ENCODE results near the gene TBC1D16. TPM values are rescaled to one million over a fixed set of nuclear protein-coding genes. Genes with fewer than 3 reads are reported as not detected.

The TBC1D16 gene
- total RNA-seq, 1 donor from 2014 or later: 197 TPM

DNA sequence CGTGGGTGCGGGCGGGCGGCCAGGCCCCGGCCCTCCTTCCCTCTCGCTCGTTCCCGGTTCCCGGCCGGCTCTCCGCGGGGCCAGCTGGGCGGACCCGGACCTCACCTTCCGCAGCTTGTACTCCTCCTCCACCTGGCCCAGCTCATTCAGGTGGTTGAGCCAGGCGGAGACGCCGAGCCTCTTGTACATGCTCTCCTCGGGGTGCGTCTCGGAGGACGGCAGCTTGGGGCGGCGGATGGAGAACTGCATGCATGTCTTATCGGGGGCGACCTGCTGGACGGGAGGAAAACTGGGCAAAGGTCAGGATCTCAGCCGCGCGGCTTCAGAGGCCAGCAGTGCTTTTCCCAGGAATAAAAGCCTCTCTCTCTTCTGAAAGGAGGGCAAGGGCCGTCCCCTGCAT lies 85.4 kb downstream of the TBC1D16 start:
- Mint-ChIP-seq H3K27me3 (ENCODE audit: unreplicated experiment) (peaks cover 11% of the 10 kb centered on the region), H3K36me3 (ENCODE audit: unreplicated experiment) (no peaks in the 10 kb centered on the region), H3K27ac (ENCODE audit: unreplicated experiment) (no peak overlapping the region), H3K4me1 (ENCODE audit: low read depth, unreplicated experiment) (peaks cover 36% of the 10 kb centered on the region), H3K4me3 (ENCODE audit: unreplicated experiment) (peak overlapping the region; percentile 81), H3K9me3 (ENCODE audit: unreplicated experiment) (peaks cover 10% of the 10 kb centered on the region)
- TF ChIP-seq, protein P1, sequence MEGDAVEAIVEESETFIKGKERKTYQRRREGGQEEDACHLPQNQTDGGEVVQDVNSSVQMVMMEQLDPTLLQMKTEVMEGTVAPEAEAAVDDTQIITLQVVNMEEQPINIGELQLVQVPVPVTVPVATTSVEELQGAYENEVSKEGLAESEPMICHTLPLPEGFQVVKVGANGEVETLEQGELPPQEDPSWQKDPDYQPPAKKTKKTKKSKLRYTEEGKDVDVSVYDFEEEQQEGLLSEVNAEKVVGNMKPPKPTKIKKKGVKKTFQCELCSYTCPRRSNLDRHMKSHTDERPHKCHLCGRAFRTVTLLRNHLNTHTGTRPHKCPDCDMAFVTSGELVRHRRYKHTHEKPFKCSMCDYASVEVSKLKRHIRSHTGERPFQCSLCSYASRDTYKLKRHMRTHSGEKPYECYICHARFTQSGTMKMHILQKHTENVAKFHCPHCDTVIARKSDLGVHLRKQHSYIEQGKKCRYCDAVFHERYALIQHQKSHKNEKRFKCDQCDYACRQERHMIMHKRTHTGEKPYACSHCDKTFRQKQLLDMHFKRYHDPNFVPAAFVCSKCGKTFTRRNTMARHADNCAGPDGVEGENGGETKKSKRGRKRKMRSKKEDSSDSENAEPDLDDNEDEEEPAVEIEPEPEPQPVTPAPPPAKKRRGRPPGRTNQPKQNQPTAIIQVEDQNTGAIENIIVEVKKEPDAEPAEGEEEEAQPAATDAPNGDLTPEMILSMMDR (IDR thresholded peaks at IDR 0.05; ENCODE audit: partially characterized antibody, unreplicated experiment): no peak
- DNase-seq: peak; percentile 16

DNA sequence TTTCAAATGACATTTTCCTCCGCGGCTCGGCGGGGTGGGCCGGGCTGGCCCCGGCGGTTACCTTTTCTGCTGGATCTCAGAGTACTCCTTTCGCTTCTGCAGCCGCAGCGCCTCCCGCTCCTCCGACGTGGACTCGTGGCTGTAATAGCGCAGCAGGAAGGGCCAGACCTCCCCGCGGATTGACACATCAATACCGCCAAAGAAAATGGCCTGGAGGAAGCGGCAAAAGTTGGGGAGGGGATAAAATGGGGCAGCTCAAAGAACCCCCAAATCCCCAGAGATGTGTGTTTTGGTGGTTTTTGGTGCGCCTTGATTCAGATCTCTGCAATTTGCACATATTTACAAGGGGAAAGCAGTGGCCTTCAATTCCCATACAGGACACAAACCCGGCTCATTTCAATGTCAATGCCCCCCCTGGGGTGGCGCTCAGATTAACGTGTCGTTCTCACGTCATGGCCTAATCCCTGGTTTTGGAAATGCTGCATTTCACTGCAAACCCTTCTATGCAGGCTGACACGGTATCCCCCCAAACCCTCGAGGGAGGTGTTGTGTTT lies 85.9 kb downstream of the TBC1D16 start:
- peaks cover 11% of the 10 kb centered on the region for H3K27me3 Mint-ChIP-seq (ENCODE audit: unreplicated experiment)
- peaks cover 10% of the 10 kb centered on the region for H3K9me3 Mint-ChIP-seq (ENCODE audit: unreplicated experiment)
- peaks cover 31% of the 10 kb centered on the region for H3K4me1 Mint-ChIP-seq (ENCODE audit: low read depth, unreplicated experiment)
- H3K4me3 Mint-ChIP-seq (ENCODE audit: unreplicated experiment): peak overlapping the region; percentile 19
- peak overlapping the region; percentile 55 for H3K27ac Mint-ChIP-seq (ENCODE audit: unreplicated experiment)
- TF ChIP-seq, protein P1 (IDR thresholded peaks at IDR 0.05; ENCODE audit: partially characterized antibody, unreplicated experiment): no peak
- H3K36me3 Mint-ChIP-seq (ENCODE audit: unreplicated experiment): no peaks in the 10 kb centered on the region
- DNase-seq: peak; percentile 41

DNA sequence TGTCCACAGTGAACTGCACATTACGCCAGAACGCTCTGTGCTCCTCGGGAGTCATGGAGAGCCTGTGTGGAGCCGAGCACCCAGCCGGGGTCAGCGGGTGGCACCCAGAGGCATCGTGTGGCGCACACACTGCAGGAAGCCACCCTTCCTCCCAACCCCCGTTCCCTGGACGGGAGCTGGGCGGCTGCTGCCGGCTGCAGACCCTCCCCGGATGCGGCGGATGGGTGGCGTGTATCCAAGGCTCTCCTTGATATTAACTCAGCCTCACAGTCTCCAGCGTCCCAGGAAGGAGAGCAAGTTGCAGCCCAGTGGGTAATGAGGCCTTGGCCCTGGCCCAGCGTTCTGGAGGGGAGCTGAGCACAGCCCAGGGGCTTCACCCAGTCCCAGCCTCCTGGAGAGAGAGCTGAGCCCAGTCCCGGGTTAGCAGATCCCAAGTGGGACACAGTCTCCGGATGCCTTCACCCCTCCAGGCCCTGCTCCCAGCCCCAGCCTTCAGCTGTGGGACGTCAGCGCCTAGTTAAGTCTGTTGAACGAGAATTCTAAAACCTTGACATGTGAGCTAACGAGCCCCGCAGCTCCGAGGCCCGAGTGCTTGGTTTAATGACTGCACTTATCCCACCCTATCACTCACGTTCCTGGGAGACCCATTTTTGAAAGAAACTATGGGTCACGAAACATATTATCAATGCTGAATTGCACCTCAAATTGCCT lies 86.6 kb downstream of the TBC1D16 start:
- Mint-ChIP-seq H3K4me3 (ENCODE audit: unreplicated experiment) (no peak overlapping the region), H3K27ac (ENCODE audit: unreplicated experiment) (no peak overlapping the region), H3K4me1 (ENCODE audit: low read depth, unreplicated experiment) (peaks cover 32% of the 10 kb centered on the region), H3K27me3 (ENCODE audit: unreplicated experiment) (peaks cover 15% of the 10 kb centered on the region), H3K9me3 (ENCODE audit: unreplicated experiment) (peaks cover 12% of the 10 kb centered on the region), H3K36me3 (ENCODE audit: unreplicated experiment) (no peaks in the 10 kb centered on the region)
- peak; percentile 18 for DNase-seq
- TF ChIP-seq, protein P1 (IDR thresholded peaks at IDR 0.05; ENCODE audit: partially characterized antibody, unreplicated experiment): no peak

DNA sequence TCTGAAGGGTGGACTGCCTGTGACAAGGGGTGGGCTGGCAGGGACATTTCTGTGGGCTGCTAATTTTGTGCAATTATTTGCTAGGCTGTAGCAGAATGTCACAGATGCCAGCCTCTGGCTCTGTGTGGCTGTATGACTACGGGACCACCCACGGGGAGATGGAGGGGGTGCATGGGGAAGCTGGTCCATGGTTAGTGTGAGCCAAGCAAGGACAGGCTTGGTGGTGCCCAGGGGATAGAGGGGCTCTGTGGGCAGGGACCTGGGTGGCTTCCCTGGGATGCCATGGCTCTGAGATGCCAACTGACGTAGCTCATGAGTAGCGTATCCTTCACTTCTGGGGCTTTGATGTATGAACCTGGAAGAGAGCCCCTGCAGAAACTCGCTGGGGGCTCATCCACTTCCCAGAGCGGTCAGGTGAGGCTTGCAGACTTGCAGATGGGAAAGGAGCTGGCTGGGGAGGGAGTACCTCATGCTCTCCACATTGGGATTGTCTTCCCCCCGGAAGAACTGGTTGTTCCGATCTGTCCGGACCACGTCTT lies 87.2 kb downstream of the TBC1D16 start:
- Mint-ChIP-seq H3K9me3 (ENCODE audit: unreplicated experiment) (peaks cover 13% of the 10 kb centered on the region), H3K36me3 (ENCODE audit: unreplicated experiment) (no peaks in the 10 kb centered on the region), H3K4me1 (ENCODE audit: low read depth, unreplicated experiment) (peaks cover 33% of the 10 kb centered on the region), H3K27me3 (ENCODE audit: unreplicated experiment) (peaks cover 19% of the 10 kb centered on the region), H3K27ac (ENCODE audit: unreplicated experiment) (no peak overlapping the region), H3K4me3 (ENCODE audit: unreplicated experiment) (no peak overlapping the region)
- TF ChIP-seq, protein P1 (IDR thresholded peaks at IDR 0.05; ENCODE audit: partially characterized antibody, unreplicated experiment): no peak
- DNase-seq: no peak

All from glutamatergic neuron (in vitro differentiated cells).